SIG-M5 (cell line): Measurements from ENCODE around the gene XRCC1.
"Not testable (repeated sequence)": the region's sequence is repeated elsewhere in the genome, so short reads cannot be mapped to it uniquely, and the experiment has no call there.

Source experiments
- DNase-seq: peaks from one replicate; lab custom pipeline; 2025; lab: John Stamatoyannopoulos, UW

The XRCC1 gene

DNA sequence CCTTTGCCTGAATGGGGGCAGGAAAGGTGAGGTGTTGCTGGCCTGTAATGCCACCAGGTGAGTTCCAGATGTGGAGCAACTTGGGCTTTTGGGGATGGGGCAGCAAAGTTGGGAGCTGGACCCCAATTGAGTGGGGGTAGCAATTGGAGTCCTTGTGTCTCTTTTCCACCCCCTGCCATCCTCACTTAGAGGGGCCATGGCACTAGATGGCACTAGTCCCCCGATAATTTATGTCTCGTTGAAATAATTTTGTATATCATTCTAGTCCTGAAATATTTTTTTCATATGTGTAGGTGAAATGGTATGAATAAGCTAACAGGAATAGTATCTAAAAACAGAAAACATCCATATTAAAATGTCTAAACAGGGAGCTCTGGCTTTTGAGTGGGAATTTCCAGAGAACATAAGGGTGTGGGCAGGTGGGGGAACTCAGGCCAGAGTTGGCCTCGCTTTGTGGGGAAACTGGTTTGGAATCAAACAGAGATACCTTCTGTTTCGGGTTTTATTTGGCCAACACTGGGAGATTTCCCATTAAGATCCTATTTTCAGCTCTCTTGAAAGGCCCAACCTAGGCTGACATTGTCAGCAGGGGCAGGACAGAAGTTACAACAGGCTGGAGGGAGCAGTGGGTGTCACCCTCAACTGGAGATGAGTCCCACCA is 24.4 kb upstream of the XRCC1 start:
- no peak for DNase-seq

DNA sequence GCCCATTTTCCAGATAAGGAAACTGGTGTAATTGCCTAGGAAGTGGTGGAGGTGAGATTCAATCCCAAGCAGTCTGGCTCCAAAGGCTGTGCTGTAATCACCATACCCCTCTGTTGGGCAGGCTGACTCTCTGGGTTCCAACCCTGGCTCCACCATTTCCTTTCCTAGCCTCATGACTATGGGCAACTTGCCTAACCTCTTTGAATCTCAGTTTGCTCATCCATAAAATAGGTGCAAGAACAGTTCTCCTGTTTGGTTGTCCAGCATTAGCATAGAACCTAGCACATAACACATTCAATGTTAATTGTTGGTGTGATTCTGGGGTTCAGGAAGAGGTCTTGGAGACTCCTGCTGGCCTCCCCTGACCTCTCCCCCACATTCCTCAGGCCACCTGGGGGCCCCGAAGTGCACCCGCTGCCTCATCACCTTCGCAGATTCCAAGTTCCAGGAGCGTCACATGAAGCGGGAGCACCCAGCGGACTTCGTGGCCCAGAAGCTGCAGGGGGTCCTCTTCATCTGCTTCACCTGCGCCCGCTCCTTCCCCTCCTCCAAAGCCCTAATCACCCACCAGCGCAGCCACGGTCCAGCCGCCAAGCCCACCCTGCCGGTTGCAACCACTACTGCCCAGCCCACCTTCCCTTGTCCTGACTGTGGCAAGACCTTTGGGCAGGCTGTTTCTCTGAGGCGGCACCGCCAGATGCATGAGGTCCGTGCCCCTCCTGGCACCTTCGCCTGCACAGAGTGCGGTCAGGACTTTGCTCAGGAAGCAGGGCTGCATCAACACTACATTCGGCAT is 23.3 kb upstream of the XRCC1 start:
- no peak for DNase-seq

- DNase-seq, result no peak
Observed at GRCh38 chr19:43597876-43598275, 22.5 kb upstream of the XRCC1 start.

- DNase-seq, result no peak
Observed at GRCh38 chr19:43596842-43597461, 21.6 kb upstream of the XRCC1 start.

- DNase-seq, result peak; percentile 78
Observed at GRCh38 chr19:43595999-43596841, 20.9 kb upstream of the XRCC1 start, which contains the start of the genes IRGQ and ZNF576. Gene IRGQ (minus strand): TSS chr19:43596134. CDS start chr19:43595338, 796 bp downstream. Gene ZNF576 (plus strand): TSS chr19:43596595. CDS start chr19:43597109, 514 bp downstream.

GRCh38 chr19:43595605-43595998 is 20.3 kb upstream of the XRCC1 start:
- no peak for DNase-seq

- DNase-seq, result no peak
Observed at GRCh38 chr19:43594710-43595604, 19.6 kb upstream of the XRCC1 start.

DNA sequence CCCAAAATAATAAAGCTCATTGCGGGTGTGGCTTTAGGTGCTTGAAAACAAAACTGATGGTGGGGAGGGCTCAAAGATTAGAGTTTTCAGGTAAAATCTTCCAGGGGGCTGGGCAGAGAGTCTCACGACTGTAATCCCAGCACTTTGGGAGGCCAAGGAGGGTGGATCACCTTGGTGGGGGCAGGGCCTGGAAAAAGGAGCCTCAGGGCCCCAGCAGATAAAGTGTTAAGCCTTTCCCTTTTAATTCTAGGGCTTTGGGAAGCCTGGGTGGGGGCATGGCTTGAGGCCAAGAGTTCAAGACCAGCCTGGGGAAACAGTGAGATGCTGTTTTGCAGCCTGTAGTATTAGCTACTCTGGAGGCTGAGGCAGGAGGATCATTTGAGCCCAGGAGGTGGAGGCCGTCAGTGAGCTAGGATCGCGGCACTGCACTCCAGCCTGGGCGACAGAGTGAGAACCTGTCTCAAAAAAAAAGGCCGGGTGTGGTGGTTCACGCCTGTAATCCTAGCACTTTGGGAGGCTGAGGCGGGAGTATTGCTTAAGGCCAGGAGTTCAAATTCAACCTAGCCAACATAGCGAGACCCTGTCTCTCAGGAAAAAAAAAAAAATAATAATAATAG is 18.9 kb upstream of the XRCC1 start:
- DNase-seq, result no peak

GRCh38 chr19:43592800-43593350 is 17.5 kb upstream of the XRCC1 start:
- DNase-seq, result no peak

DNA sequence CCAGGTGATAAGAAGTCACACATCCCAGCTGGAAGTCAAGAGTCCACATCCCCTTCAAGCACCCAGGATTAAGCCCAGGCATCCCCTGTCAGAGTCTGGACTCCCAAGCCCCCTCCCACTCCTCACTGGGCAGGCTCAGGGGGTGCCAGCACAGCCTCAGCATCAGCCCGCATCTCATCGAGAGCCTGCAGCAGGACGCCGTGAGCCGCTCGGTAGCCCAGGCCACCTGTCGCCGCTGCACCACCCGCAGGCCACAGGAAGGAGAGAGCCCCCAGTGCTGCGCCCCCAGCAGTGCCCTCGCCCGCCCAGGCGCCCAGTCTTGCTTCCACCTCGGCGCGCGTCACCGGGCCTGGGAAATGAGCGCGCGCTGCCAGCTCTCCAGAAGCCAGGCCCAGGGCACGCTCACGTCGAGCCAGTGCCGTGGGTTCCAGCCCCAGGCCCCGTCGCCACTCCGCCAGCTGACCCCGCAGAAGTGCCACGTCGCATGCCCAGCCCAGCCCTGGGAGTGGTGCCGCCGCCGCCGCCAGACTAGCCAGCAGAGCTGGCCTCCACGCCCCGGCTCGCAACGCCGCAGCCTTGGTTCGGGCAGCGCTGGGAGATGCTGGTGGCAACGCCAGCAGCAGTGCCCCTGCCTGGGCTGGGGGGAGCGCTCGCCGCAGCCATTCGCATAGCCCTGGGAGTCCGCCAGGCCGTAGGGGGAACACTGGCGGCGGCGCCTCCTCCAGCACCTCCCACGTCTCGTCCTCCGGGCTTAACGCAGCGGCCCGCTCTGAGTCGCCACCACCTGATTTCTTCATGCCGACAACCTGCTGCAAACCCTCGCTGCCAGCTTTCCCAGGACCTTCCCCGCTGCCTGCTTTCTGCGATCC is 16.8 kb upstream of the XRCC1 start:
- DNase-seq, result no peak

DNA sequence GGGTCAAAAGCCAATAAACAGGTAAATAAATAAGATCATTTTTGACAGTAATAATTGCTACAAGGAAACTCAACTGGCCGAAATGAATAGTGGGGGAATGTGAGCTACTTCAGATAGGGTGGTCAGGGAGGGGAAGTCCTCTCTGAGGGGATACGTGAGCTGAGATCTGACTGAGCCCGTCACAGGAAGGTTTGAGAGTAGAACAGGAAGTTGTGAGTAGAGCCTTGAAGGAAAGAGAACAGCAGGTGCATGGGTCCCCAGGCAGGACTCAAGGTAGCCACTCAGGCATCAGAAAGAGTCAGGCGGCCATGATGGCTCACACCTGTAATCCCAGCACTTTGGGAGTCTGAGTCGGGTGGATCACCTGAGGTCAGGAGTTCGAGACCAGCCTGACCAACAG is 14.4 kb upstream of the XRCC1 start:
- DNase-seq, result no peak

DNA sequence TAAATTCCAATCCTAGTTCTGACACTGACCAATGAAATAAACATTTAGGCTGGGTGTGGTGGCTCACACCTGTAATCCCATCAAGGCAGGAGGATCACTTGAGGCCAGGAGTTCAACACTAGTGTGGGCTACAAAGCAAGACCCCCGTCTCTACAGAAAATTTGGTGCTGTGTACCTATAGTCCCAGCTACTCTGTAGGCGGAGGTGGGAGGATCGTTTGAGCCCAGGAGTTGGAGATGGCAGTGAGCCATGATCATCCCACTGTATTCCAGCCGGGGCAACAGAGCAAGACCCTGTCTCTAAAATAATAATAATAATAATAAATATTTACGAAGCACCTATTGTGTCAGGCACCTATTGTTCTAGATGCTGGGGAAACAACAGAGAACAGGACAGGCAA is 13.9 kb upstream of the XRCC1 start:
- DNase-seq, result no peak

DNA sequence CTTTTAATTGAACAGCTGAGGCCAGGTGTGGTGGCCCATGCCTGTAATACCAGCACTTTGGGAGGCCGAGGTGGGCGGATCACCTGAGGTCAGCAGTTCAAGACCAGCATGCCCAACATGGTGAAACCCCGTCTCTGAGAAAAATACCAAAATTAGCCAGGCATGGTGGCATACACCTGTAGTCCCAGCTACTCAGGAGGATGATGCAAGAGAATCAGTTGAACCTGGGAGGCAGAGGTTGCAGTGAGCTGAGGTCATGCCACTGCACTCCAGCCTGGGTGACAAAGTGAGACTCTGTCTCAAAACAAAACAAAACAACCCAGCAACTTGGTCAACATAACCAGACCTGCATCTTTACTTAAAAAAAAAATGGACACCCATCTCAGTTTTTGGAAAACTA is 11.7 kb upstream of the XRCC1 start:
- DNase-seq, result not testable (repeated sequence)

GRCh38 chr19:43586346-43586745 is 11.0 kb upstream of the XRCC1 start:
- DNase-seq, result no peak

DNA sequence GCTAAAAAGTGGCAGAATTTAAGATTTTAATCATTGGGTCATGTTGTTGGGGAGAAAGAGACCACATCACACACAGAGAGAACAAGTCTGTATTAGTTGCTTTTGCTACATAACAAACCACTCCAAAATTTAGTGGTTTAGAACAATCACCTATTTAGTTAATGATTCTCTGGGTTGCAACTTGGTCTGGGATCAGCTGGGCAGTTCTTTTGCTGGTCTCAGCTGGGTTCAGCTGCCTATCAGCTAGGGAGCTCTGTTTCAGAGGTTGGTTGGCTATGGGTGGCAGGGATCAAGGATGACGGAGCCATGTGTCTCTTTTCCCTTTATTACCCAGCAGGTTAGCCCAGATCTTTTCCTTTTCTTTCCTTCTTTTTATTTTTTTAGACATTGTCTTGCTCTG is 9.2 kb upstream of the XRCC1 start:
- no peak for DNase-seq

DNA sequence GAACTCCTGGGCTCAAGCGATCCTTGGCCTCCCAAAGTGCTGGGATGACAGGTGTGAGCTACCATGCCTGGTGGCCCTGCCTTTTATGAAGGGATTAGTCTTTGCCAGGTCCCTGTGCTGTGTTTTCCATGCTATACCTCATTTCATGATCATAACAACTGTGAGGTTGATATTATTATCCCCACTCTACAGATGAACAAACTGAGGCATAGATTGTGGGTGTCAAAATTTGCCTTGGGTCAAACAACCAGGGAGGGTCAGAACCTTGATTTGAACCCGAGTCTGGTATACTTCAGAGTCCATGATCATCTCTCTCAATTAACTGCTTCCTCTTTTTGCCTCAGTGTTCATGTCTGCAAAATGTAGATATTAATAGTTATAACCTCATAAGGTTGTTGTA is 7.2 kb upstream of the XRCC1 start:
- no peak for DNase-seq

DNA sequence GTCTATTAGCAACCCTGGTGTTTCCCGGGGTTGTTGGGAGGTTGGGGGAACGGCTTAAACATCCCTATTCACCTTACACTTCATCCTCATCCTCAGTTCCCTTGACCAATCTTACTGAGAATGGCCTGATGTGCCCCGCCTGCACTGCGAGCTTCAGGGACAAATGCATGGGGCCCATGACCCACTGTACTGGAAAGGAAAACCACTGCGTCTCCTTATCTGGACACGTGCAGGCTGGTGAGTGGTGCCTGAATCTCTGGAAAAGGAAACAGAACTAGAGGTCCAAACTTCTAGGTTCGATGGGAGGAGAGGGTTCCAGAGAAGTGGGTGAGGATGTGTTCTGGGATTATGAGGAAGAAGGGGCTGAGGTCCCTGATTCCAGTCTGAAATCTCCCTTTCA is 6.1 kb upstream of the XRCC1 start:
- DNase-seq, result no peak

- no peak for DNase-seq
Observed at GRCh38 chr19:43578787-43579186, 3.5 kb upstream of the XRCC1 start.
